ENCODE data around the gene DNAJB9. TPM values are rescaled to one million over a fixed set of nuclear protein-coding genes. Genes with fewer than 3 reads are reported as not detected.

Gene DNAJB9
- total RNA-seq, 1 donor from 2014 or later, result 26.6 TPM

- H3F3A ChIP-seq (ENCODE audit: low read depth), result peaks cover 36% of the 10 kb centered on the region
- no peak overlapping the region for H3K4me3 Mint-ChIP-seq
- no peak overlapping the region for H3K27ac Mint-ChIP-seq
- no peak for DNase-seq (ENCODE audit: low spot score)
- no peak overlapping the region for H2AFZ ChIP-seq (replicated peaks)
- H3K36me3 Mint-ChIP-seq, result peaks cover 36% of the 10 kb centered on the region
- peaks cover 73% of the 10 kb centered on the region for H3K79me2 ChIP-seq (ENCODE audit: low read depth)
- no peaks in the 10 kb centered on the region for H3K27me3 ChIP-seq
- no peaks in the 10 kb centered on the region for H3K27me3 Mint-ChIP-seq (ENCODE audit: insufficient read depth, low read depth)
- H3K4me3 ChIP-seq, result no peak overlapping the region
- H3K9me3 ChIP-seq (ENCODE audit: low read depth), result no peaks in the 10 kb centered on the region
- peaks cover 16% of the 10 kb centered on the region for H3K4me1 Mint-ChIP-seq
- peaks cover 27% of the 10 kb centered on the region for H3K4me1 ChIP-seq
- peaks cover 2% of the 10 kb centered on the region for H4K20me1 ChIP-seq (ENCODE audit: low read depth)
- TF ChIP-seq, protein P1, sequence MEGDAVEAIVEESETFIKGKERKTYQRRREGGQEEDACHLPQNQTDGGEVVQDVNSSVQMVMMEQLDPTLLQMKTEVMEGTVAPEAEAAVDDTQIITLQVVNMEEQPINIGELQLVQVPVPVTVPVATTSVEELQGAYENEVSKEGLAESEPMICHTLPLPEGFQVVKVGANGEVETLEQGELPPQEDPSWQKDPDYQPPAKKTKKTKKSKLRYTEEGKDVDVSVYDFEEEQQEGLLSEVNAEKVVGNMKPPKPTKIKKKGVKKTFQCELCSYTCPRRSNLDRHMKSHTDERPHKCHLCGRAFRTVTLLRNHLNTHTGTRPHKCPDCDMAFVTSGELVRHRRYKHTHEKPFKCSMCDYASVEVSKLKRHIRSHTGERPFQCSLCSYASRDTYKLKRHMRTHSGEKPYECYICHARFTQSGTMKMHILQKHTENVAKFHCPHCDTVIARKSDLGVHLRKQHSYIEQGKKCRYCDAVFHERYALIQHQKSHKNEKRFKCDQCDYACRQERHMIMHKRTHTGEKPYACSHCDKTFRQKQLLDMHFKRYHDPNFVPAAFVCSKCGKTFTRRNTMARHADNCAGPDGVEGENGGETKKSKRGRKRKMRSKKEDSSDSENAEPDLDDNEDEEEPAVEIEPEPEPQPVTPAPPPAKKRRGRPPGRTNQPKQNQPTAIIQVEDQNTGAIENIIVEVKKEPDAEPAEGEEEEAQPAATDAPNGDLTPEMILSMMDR (IDR thresholded peaks at IDR 0.05), result no peak
- no peak for TF ChIP-seq EZH2 (IDR thresholded peaks at IDR 0.05)
- TF ChIP-seq EZH2phosphoT487 (IDR thresholded peaks at IDR 0.05), result no peak
- no peak overlapping the region for H3K9ac ChIP-seq
- peaks cover 2% of the 10 kb centered on the region for H3K9me3 Mint-ChIP-seq
- no peak overlapping the region for H3K4me2 ChIP-seq
- H3K27ac ChIP-seq, result no peak overlapping the region
- H3K36me3 ChIP-seq, result peaks cover 7% of the 10 kb centered on the region
Observed at GRCh38 chr7:108565987-108566386, 3.7 kb upstream of the DNAJB9 start.

- H3K27ac ChIP-seq, result peak overlapping the region; percentile 85
- Mint-ChIP-seq H3K4me1 (peaks cover 25% of the 10 kb centered on the region), H3K36me3 (peaks cover 30% of the 10 kb centered on the region)
Observed at GRCh38 chr7:108568801-108569380, 783 bp upstream of the DNAJB9 start.

GRCh38 chr7:108570146-108570755 lies 577 bp downstream of the DNAJB9 start:
- no peaks in the 10 kb centered on the region for H3K27me3 Mint-ChIP-seq (ENCODE audit: insufficient read depth, low read depth)
- H3F3A ChIP-seq (ENCODE audit: low read depth), result peaks cover 16% of the 10 kb centered on the region
- H3K9me3 ChIP-seq (ENCODE audit: low read depth), result no peaks in the 10 kb centered on the region
- peak; percentile 64 for DNase-seq (ENCODE audit: low spot score)
- peak overlapping the region; percentile 96 for H3K4me3 Mint-ChIP-seq
- peak overlapping the region; percentile 71 for H3K4me3 ChIP-seq
- H3K79me2 ChIP-seq (ENCODE audit: low read depth), result peaks cover 84% of the 10 kb centered on the region
- H3K4me2 ChIP-seq, result peak overlapping the region; percentile 89
- peak overlapping the region; percentile 91 for H3K27ac Mint-ChIP-seq
- H4K20me1 ChIP-seq (ENCODE audit: low read depth), result peaks cover 9% of the 10 kb centered on the region
- H3K27ac ChIP-seq, result peak overlapping the region; percentile 92
- H3K4me1 Mint-ChIP-seq, result peaks cover 25% of the 10 kb centered on the region
- H3K9ac ChIP-seq, result peak overlapping the region; percentile 69
- no peak for TF ChIP-seq EZH2phosphoT487 (IDR thresholded peaks at IDR 0.05)
- TF ChIP-seq, protein P1 (IDR thresholded peaks at IDR 0.05), result no peak
- peak; percentile 12 for TF ChIP-seq EZH2 (IDR thresholded peaks at IDR 0.05)
- no peaks in the 10 kb centered on the region for H3K9me3 Mint-ChIP-seq
- H3K36me3 ChIP-seq, result peaks cover 25% of the 10 kb centered on the region
- no peaks in the 10 kb centered on the region for H3K27me3 ChIP-seq
- peak overlapping the region; percentile 42 for H2AFZ ChIP-seq (replicated peaks)
- peaks cover 35% of the 10 kb centered on the region for H3K4me1 ChIP-seq
- peaks cover 25% of the 10 kb centered on the region for H3K36me3 Mint-ChIP-seq

More at GRCh38 chr7:108568801-108569380, 783 bp upstream of the DNAJB9 start:
- Histone ChIP-seq H3K9me3 (ENCODE audit: low read depth) (no peaks in the 10 kb centered on the region), H3K36me3 (peaks cover 28% of the 10 kb centered on the region), H2AFZ (replicated peaks) (peak overlapping the region; percentile 34), H4K20me1 (ENCODE audit: low read depth) (peaks cover 6% of the 10 kb centered on the region), H3K79me2 (ENCODE audit: low read depth) (peaks cover 93% of the 10 kb centered on the region), H3K27me3 (no peaks in the 10 kb centered on the region), H3F3A (ENCODE audit: low read depth) (peaks cover 16% of the 10 kb centered on the region), H3K4me1 (peaks cover 35% of the 10 kb centered on the region), H3K9ac (peak overlapping the region; percentile 64), H3K4me2 (peak overlapping the region; percentile 77), H3K4me3 (peak overlapping the region; percentile 71)
- Mint-ChIP-seq H3K27me3 (ENCODE audit: insufficient read depth, low read depth) (no peaks in the 10 kb centered on the region), H3K4me3 (peak overlapping the region; percentile 96), H3K27ac (peak overlapping the region; percentile 91), H3K9me3 (no peaks in the 10 kb centered on the region)
- no peak for DNase-seq (ENCODE audit: low spot score)
- TF ChIP-seq, protein P1 (IDR thresholded peaks at IDR 0.05), result no peak
- TF ChIP-seq EZH2phosphoT487 (IDR thresholded peaks at IDR 0.05) (no peak), EZH2 (IDR thresholded peaks at IDR 0.05) (no peak)
